SU-DHL-6 (cell line): Measurements from ENCODE around the gene CARMIL1.

Experiments used
- CTCF ChIP-seq: fragments of 200-600 bp; sonication (generic); IDR thresholded peaks from one replicate; pipeline ENCODE4 v1.5.1; 2017; ENCODE audit warnings: antibody characterized with exemption, mild to moderate bottlenecking, low read length, moderate library complexity; ENCODE audit not compliant: insufficient read depth, poor library complexity, severe bottlenecking
- EZH2phosphoT487 ChIP-seq: fragments of 200-600 bp; sonication (generic), shearing (Covaris generic); conservative IDR thresholded peaks from 2 replicates; pipeline ENCODE4 v1.6.1; 2018; ENCODE audit warnings: mild to moderate bottlenecking, antibody characterized with exemption, low read length, moderate library complexity, mixed read lengths

- no peak for TF ChIP-seq CTCF
- TF ChIP-seq EZH2phosphoT487: no peak
Observed at GRCh38 chr6:25297039-25297441, 17.9 kb downstream of the CARMIL1 start.
